Prostate gland (tissue), 2 donors: ENCODE data around the gene GAREM2. TPM values are rescaled to one million over a fixed set of nuclear protein-coding genes. Genes with fewer than 3 reads are reported as not detected.

ENCODE experiments used
- DNase-seq: peaks from one replicate; pipeline ENCODE4 v3.0.0-alpha.2; 2019; ENCODE audit warnings: low spot score
- H3K27ac ChIP-seq, 2 donors: fragments of 200-600 bp; sonication (generic); 2 replicates each; pipeline ENCODE4 v1.5.1; 2017 to 2019
- H3K27me3 ChIP-seq: fragments of 200-600 bp; sonication (generic); replicated peaks from 2 replicates; pipeline ENCODE4 v1.5.1; 2019; ENCODE audit not compliant: insufficient read depth
- H3K36me3 ChIP-seq, 2 donors: fragments of 200-600 bp; sonication (generic); 1 replicate in 1 of 2; 2 replicates in 1 of 2; pipeline versions ENCODE4 v1.5.1 to v1.8.1; 2017 to 2019
- H3K4me1 ChIP-seq: fragments of 200-600 bp; sonication (generic); replicated peaks from 2 replicates; pipeline ENCODE4 v1.5.1; 2019
- H3K4me3 ChIP-seq, 2 donors: fragments of 200-600 bp; sonication (generic); 2 replicates each; pipeline ENCODE4 v1.5.1; 2017 to 2019
- H3K9me3 ChIP-seq: fragments of 200-600 bp; sonication (generic); 2 replicates; pipeline ENCODE4 v1.5.1; 2017
- POLR2A ChIP-seq: fragments of 450-650 bp; IDR thresholded peaks from one replicate; pipeline ENCODE4 v1.6.1; 2016; ENCODE audit warnings: antibody characterized with exemption, mild to moderate bottlenecking
- POLR2AphosphoS5 ChIP-seq: sonication (generic); formaldehyde crosslinking; IDR thresholded peaks from one replicate; pipeline ENCODE4 v1.6.1; 2017; ENCODE audit warnings: antibody characterized with exemption
- WGBS: methylation state at CpG from one replicate; pipeline ENCODE4 v1.1.5; 2018; 5-methylcytosine and 5-hydroxymethylcytosine counted together
- intact Hi-C: fragments of 100-400 bp; cut with DNase I; formaldehyde crosslinking; loops from one replicate; pipeline ENCODE4 v1.14.2; 2022
- total RNA-seq, 2 donors: library from RNA; depleted of rRNA; stranded (reverse); fragments of >200 nt; gene quantifications; one replicate each; pipeline ENCODE4 v1.1.0, GENCODE V29; 2016
- TF ChIP-seq, protein P1 (sequence below), 4 experiments: fragments of 200-600 bp in 2 of 4; fragments of 450-650 bp in 2 of 4; sonication (generic) in 2 of 4; IDR thresholded peaks; 1 replicate in 3 of 4; 2 replicates in 1 of 4; pipeline ENCODE4 v1.5.1; 2016 to 2019; ENCODE audit warnings: antibody characterized with exemption in 4 of 4, mild to moderate bottlenecking in 2 of 4, moderate library complexity in 2 of 4

The GAREM2 gene
- total RNA-seq, 2 donors from 2014 or later, result 3.5 TPM

DNA sequence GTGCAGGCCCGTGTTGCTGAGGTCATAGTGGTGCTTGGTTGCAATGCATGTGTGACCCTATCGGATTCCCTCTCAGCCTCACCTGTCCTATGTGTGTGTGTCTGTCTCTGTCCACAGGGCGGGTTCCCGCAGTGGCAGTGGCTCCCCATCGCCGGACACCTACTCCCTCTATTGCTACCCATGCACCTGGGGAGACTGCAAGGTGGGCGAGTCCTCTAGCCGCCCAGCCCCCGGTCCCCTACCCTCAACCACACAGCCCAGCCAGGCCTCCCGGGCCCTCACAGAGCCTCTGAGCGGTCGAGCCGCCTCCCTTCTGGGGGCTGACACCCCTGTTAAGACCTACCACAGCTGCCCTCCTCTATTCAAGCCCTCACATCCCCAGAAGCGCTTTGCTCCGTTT is 14.2 kb downstream of the GAREM2 start:
- H3K4me3 ChIP-seq, result no peak overlapping the region
- no peak for TF ChIP-seq POLR2A
- TF ChIP-seq, protein P1, sequence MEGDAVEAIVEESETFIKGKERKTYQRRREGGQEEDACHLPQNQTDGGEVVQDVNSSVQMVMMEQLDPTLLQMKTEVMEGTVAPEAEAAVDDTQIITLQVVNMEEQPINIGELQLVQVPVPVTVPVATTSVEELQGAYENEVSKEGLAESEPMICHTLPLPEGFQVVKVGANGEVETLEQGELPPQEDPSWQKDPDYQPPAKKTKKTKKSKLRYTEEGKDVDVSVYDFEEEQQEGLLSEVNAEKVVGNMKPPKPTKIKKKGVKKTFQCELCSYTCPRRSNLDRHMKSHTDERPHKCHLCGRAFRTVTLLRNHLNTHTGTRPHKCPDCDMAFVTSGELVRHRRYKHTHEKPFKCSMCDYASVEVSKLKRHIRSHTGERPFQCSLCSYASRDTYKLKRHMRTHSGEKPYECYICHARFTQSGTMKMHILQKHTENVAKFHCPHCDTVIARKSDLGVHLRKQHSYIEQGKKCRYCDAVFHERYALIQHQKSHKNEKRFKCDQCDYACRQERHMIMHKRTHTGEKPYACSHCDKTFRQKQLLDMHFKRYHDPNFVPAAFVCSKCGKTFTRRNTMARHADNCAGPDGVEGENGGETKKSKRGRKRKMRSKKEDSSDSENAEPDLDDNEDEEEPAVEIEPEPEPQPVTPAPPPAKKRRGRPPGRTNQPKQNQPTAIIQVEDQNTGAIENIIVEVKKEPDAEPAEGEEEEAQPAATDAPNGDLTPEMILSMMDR (IDR thresholded peaks at IDR 0.05), result no peak
- H3K27ac ChIP-seq, result no peak overlapping the region
- peaks cover 0 to 3% of the 10 kb centered on the region in 2 donors for H3K36me3 ChIP-seq
- no peak for DNase-seq
- no peaks in the 10 kb centered on the region for H3K4me1 ChIP-seq
- WGBS, result 93% methylated on average over 15 of the region's 15 CpGs
- H3K9me3 ChIP-seq, result no peaks in the 10 kb centered on the region
- intact Hi-C loops, result no loop called here
- no peaks in the 10 kb centered on the region for H3K27me3 ChIP-seq

DNA sequence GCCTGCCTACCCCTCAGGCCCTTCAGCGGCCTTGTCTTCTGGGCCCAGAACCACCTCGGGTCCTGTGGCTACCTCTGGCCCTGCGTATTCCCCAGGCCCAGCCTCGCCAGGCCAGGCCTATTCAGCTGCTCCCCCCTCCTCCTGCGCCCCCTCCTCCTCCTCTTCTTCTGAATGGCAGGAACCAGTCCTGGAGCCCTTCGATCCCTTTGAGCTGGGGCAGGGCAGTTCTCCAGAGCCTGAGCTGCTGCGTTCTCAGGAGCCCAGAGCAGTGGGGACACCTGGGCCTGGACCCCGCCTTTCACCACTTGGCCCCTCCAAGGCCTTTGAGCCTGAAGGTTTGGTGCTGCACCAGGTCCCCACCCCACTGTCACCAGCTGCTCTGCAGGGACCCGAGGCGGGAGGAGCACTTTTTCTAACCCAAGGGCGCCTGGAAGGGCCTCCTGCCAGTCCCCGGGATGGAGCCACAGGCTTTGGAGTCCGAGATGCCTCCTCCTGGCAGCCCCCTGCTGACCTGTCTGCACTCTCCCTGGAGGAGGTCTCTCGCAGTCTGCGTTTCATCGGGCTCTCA is 14.7 kb downstream of the GAREM2 start:
- 93% methylated on average over 16 of the region's 16 CpGs for WGBS
- Histone ChIP-seq H3K4me3 (no peak overlapping the region), H3K27me3 (no peaks in the 10 kb centered on the region), H3K27ac (no peak overlapping the region), H3K36me3 (peaks cover 0 to 3% of the 10 kb centered on the region in 2 donors), H3K4me1 (no peaks in the 10 kb centered on the region), H3K9me3 (no peaks in the 10 kb centered on the region)
- intact Hi-C loops, result no loop called here
- no peak for DNase-seq
- no peak for TF ChIP-seq POLR2A
- TF ChIP-seq, protein P1 (IDR thresholded peaks at IDR 0.05), result no peak
- no peak for TF ChIP-seq POLR2AphosphoS5

DNA sequence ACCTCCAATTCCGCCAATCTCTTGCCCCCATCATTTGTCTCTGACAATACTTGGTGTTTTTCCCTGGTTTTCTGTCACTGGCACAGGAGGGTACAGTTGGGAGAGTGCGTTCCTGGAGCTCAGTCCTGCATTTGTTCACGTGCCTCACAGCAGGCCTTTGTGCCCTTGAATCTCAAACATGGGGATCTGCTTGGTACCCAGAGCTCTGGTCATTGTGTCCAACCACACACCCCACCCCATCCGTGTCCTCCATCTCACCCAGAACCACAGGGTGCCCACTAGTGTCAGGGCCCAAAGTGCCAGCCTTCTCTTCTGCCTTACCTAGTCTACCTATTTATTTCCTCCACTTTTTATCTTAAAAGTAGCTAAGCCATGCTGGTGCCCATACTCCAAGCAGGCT is 16.2 kb downstream of the GAREM2 start:
- no peak for DNase-seq
- H3K4me3 ChIP-seq, result no peak overlapping the region
- TF ChIP-seq, protein P1 (IDR thresholded peaks at IDR 0.05), result no peak
- TF ChIP-seq POLR2AphosphoS5, result no peak
- no peak for TF ChIP-seq POLR2A
- no peak overlapping the region for H3K27ac ChIP-seq
- intact Hi-C loops, result no loop called here
- no peaks in the 10 kb centered on the region for H3K4me1 ChIP-seq
- whole genome bisulfite sequencing, result 88% methylated on average over 4 of the region's 4 CpGs
- H3K9me3 ChIP-seq, result no peaks in the 10 kb centered on the region
- no peaks in the 10 kb centered on the region for H3K27me3 ChIP-seq
- H3K36me3 ChIP-seq, result peaks cover 4% of the 10 kb centered on the region in 2 donors

DNA sequence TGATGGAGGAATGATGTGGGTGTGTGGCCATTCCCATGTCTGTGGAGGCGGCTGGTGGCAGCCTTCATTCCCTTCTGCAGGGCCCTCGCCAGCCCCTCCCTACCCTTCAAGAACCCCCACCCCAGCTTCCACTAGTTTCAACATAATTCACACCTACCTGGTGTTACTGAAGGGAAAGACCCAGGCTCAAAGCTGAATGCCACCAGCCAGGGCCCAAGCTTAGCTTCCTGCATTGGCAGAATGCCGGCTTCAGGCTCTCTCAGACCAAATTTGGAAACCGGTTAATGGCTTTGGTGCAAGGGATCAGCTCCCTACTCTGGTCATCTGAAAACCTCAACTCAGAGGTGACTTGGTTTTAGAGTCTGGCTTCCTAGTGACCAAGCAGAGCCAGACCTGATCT is 16.9 kb downstream of the GAREM2 start:
- TF ChIP-seq POLR2A, result no peak
- TF ChIP-seq, protein P1 (IDR thresholded peaks at IDR 0.05), result no peak
- no peak for TF ChIP-seq POLR2AphosphoS5
- no peaks in the 10 kb centered on the region for H3K4me1 ChIP-seq
- H3K27me3 ChIP-seq, result no peaks in the 10 kb centered on the region
- no peak overlapping the region for H3K27ac ChIP-seq
- 92% methylated on average over 4 of the region's 4 CpGs for WGBS
- H3K4me3 ChIP-seq, result no peak overlapping the region
- no peak for DNase-seq
- peaks cover 5 to 10% of the 10 kb centered on the region in 2 donors for H3K36me3 ChIP-seq
- intact Hi-C loops, result no loop called here
- H3K9me3 ChIP-seq, result no peaks in the 10 kb centered on the region

DNA sequence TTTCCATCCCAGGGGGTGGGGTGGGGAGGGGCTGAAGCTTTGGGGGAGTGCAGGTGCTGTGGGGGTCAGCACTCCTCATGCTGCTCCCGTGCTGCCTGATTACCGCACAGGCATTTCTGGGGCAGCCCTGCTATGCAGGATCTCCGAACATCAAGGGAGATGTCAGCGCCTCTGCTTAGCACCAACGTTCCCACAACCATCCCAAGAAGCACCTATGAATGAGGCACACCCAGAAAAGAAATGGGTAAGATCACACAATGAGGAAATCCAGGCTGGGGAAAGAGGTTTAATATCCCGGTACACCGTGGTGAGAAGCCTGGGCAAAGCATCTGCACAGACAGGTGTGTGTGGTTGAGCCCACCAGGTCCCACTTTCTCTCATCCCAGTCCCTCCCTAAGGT is 17.5 kb downstream of the GAREM2 start:
- Histone ChIP-seq H3K36me3 (peaks cover 5 to 10% of the 10 kb centered on the region in 2 donors), H3K9me3 (no peaks in the 10 kb centered on the region), H3K4me3 (no peak overlapping the region), H3K4me1 (no peaks in the 10 kb centered on the region), H3K27ac (no peak overlapping the region), H3K27me3 (no peaks in the 10 kb centered on the region)
- TF ChIP-seq POLR2A (no peak), POLR2AphosphoS5 (no peak)
- TF ChIP-seq, protein P1 (IDR thresholded peaks at IDR 0.05), result no peak
- intact Hi-C loops, result no loop called here
- no peak for DNase-seq
- 85% methylated on average over 7 of the region's 7 CpGs for WGBS
